Measurements from ENCODE around the gene BYSL.

GRCh38 chr6:41878961-41879405 lies 42.3 kb upstream of the BYSL start:
- TF ChIP-seq CTCF (IDR thresholded peaks at IDR 0.05; ENCODE audit: low read depth, low read length, missing input control) (no peak), ATF3 (IDR thresholded peaks at IDR 0.05) (no peak), JUND (IDR thresholded peaks at IDR 0.05) (no peak), TAF1 (conservative IDR thresholded peaks at IDR 0.05) (no peak), FOXA1 (IDR thresholded peaks at IDR 0.05) (no peak)

Data from liver (tissue), 3 donors.